Activated CD4-positive, alpha-beta T cell treated with anti-CD3 and anti-CD28 coated beads, Interleukin-2, amount 50 U/mL, for 16 hours (primary cell): ENCODE results near the gene PSMD3.

Experiments
- DNase-seq: peaks from one replicate; pipeline ENCODE4 v3.0.0-alpha.2; 2020

PSMD3 gene

DNA sequence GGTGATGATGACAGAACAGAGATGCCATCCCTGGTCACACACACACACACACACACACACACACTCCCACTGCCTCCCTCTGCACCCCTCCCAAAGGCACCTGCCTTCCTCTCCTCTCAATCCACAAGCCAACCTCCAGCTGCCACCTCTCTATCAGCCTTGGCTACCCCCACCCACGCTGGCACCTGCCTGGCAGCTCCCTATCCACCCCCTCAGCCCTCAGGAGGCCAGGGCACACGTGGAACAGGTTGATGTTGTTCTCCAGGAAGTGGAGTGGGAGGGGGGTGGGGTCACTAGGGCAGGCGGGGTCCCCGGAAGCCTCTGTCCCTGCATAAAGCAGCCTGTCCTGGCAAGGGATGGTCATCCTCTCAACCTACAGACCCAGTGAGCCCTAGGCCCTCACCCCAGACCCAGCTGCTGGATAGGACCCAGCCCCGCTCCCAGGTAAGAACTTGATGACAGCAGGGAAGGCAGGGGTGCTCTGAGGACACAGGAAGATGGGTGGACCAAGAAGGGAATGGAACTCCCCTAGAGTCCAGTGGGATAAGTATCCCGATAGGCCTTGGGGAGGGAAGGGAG, 17.9 kb upstream of the PSMD3 start, which contains the start of gene GSDMA:
GSDMA (plus strand) TSS at position 363 of the 579 bp plus-strand sequence. CDS start 2,684 bp downstream, outside the sequence.
- no peak for DNase-seq

DNA sequence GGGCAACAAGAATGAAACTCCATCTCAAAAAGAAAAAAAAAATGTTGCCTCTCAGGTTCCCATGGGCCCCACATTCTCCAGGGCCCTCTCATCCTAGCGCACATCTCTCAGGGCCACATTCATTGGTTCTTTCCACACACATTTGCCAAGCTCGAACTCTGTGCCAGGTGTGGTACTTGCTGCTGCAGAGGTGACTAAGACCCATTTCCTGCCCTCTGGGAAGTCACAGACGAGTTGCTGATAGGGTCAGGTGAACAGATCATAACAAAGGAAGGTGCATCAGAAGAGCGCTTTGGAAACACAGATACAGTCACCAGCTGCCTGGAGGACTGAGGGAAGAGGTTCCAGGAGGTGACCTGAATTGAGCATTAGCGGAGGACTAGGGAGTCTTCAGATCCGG, 16.8 kb upstream of the PSMD3 start:
- DNase-seq, result no peak

DNA sequence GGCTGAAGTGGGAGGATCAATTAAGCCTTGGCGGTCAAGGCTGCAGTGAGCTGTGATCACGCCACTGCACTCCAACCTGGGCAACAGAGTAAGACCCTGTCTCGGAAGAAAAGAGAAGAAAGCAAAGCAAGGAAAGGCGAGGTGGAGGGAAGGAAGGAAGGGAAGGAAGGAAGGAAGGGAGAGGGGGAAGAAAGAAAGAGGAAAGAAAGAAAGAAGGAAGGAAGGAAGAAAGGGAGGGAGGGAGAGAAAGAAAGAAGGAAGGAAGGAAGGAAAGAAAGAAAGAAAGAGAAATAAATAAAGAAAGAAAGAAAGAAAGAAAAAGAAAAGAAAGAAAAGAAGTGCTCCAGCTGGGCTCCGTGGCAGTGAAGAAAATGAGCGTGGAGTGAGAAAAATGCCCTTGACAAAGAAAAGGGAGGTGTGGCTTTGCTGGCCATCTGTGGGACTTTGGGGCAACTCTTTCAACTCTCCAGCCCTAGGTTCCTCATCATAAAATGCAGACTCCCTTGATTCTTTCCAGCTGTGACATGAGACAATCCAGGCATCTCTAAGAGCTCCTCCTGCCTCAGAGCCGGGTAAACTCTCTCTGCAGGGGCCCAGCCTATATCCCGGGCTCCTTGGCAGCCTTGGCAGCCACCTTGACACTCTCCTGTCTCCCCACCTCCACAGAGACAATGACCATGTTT, 15.4 kb upstream of the PSMD3 start:
- DNase-seq, result no peak

DNA sequence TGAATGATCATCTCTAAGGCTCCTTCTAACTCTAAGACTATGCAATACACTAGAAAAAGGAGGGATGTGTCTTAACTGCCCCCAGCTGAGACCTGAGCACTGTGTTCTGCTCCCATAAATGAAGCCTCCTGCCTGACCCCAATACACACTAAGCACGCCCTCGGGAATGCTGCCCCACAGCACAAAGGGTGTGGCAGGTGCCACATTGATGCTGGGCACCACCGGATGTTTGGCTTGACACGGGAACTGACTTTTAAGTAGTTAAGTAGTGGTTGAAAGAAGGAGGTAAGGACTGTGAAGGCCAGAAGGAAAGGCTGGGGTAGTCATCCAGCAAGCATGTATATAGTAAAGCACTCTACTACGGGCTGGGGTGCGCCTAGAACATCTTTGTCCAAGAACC, 13.8 kb upstream of the PSMD3 start:
- DNase-seq, result no peak

DNA sequence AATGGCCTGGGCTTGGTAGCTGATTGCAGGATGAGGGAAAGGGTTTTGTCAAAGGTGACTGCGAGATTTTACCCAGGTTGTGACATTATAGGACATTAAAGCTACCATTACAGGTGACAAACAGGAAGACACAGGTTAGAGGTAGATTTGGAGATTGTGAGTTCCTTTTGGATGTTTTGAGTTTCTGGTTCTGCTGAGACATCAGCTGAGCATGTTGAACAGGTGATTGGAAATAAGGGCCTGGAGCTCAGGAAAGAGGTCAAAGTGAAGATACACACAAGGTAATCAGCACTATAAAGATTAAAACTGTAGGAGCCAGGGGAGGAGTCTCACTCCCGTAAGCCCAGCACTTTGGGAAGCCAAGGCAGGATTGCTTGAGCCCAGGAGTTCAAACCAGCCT, 11.8 kb upstream of the PSMD3 start:
- DNase-seq, result no peak

DNA sequence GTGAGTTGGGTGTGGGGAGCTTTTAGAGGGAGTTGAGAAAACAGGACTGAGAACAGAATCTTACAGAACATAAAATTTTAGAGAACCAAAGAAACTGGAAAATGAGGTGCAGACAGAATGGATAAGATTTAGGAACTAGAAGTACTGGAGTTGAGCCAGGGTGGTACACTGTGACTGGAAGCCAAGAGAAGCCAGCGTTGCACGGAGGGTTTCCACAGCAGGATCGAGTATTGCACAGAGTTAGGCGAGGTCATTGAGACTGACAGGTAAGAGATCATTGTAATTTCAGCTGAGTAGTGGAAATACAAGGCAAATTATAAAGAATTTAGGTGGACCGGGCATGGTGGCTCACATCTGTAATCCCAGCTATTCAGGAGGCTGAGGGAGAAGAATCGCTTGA, 11.2 kb upstream of the PSMD3 start:
- DNase-seq, result no peak

DNA sequence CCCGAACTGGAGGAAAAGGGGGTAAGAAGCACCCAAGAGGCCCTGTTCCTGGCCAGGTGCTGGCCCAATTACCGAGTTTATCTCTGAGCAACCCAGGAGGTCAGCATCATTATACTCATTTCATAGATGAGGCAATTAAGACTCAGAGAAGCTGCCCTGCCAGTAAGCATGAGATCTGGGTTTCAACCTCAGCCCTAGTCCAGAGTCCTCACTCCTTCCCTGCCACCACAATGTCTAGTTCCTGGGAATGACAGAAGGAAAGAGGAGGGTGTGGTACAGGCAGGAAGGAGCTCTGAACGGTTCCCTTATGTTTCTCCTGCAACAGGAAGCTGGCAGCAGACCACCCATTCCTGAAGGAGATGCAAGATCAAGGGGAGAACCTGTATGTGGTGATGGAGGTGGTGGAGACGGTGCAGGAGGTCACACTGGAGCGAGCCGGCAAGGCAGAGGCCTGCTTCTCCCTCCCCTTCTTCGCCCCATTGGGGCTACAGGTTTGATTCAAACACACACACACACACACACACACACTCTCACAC, 10.4 kb upstream of the PSMD3 start:
- DNase-seq, result no peak

DNA sequence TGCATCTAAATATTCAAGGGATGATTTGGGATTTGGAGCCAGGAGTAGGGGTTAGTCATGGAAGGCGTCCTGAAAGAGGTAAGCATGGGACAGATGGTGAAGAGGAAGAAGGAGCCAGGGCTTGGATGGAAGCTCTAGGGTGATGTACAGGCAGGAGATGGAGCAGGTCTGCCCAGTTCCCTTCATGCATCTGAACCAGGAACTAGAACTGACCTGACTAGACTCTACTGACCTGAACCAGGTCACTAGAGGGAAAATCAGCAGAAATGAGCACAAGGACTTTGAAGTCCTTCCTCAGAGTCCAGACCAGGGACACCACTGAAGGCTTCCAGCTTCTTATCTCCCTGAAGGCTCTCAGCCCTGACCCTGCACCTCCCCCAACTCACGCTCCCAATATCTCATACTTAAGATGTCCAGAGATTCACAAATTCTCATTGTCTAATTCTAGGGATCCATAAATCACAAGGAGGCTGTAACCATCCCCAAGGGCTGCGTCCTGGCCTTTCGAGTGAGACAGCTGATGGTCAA, 9.5 kb upstream of the PSMD3 start:
- DNase-seq, result no peak

DNA sequence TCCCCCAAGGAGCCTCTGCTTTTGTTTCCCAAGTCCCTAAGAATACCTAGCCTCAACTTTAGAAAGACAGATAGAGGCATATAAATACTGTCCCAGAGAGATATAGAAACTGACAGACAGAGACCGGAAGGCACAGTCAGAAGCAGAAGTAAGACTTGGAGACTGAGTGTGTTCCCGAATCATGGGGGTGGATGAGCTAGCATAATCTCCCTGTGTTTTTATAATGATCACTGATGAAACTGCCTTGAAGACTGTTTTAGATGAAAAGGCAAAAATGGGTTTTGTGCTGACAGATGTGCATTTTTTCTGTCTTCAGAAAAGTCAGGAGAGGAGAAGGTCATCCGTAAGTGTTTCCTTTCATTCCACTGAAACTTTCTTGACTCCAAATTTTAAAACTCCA, 8.3 kb upstream of the PSMD3 start:
- no peak for DNase-seq

DNA sequence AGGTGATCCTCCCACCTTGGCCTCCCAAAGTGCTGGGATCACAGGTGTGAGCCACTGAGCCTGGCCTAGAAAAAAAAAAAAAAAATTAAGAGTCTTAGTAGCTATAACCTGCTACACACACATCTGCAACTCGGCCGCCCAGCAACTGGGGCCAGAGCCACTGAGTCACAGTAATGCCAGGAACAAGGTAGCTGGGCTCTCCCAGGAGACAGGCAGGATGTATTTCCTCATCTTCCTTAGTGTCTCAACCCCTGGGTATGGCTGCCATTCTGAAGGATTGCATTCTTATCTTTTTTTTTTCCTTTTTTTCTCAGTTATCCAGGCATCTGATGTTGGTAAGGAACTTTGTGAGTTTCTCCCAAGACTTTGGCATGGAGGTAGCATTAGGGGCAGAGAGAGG, 7.1 kb upstream of the PSMD3 start:
- DNase-seq, result no peak

DNA sequence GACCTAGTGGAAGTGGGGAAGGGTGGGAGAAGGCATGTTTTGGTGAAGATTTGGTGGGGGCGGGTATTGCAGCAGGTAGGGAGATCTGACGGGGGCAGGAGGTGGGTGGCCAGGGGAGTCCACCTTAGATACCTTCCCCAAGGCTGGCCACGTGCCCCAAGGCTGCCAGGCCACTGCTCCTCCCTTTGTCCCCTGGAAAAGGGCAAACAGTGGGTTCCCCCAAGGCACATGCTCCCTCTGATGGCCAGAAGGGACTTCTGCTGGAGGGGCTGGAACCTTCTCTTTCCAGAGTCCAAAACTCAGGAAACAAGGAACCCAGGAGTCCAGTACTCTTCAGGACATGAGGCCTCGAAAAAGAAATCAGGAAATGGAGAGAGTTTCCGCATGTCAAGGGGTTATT, 6.2 kb upstream of the PSMD3 start:
- DNase-seq, result no peak

DNA sequence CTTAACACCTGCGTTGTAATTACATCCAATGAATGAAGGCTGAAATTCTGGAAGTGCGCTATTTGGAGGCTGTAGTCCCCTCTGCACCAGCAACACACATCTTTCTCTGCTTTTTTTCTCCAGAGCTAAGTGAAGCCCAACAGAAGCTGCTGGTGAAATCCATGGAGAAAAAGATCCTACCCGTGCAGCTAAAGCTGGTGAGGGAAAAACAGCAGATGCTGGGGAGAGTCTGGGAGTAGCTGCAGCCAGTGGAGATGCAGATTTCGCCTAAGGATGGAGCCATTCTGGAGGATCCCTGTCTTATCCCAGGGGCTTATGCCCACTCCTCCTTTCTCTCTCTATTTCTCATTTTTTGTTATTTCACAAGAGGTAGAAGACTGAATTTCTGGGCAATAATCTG, 4.8 kb upstream of the PSMD3 start:
- DNase-seq, result no peak

DNA sequence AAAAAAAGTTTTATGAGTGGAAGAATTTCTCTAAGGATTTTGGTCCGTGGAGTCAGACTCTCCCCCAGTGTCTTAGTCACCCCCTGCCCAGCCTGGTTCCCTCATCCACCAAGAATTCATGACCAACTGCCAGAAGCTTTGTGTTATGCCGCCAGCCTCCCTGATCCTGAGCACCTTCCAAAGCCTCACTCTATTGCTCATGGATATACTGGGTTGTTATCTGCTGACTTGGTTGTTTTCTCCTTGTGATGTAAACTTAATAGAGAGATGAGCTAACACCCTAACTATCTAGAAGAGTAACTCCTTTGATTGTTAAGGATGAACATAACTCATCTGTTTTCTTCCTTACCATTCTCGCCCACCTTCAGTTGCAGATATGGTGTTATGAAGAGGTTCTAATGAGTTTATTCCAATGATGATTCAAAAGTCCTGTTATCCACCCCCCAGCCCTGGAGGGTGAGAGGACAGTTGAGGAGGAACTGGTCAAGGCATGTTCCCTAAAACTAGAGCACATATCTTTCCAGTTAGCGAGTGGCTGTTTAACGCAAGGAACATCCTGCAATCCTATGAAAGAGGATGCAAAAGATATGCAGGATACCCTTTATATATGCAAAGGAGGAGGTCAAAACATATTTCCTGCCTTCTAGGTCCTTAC, 1.5 kb upstream of the PSMD3 start:
- no peak for DNase-seq

DNA sequence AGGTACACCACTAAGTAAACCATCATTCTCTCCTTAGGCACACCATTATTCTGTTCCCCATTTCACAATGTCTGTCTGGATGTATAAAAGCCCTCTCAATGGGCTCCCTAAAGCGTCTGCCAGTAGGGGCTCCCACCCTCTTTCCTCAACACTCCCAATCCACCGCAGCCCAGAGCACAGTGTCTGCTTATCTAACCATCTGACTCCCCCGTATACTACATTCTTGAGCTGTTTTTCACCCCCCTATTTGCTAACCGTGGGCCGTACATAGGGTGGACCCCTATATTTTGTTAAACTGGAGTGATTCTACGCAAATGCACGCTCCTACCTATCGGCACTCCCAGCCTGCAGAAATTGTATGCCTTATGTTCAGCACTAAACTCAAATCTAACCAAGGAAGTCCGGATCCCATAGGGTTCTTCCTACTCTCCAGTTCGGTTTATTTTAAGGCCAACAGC, 685 bp upstream of the PSMD3 start:
- no peak for DNase-seq

DNA sequence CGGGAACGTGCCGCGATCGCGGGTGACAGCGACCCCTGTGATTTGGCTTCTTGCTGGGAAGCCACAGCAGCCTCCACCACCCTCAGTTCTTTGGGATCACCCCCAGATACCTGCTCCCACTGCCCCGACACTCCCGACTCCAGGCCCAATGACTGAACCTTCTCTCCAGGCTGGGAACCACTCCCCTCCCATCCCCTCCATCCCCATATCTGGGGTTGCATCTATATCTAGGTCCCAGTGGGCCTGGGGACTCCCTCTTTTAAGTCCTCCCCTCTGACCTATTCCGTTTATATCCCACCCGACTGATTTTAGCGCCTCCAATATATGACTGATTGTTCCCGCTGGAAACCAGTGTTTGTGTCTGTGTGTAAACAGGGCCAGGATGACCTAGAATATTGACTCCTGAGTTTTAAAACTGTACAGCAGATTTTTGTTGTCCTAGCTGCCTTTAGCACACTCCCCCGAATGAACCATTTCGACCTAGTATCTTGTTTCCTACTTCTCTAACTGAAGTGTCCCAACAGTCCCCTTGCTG, 667 bp downstream of the PSMD3 start:
- DNase-seq, result no peak

DNA sequence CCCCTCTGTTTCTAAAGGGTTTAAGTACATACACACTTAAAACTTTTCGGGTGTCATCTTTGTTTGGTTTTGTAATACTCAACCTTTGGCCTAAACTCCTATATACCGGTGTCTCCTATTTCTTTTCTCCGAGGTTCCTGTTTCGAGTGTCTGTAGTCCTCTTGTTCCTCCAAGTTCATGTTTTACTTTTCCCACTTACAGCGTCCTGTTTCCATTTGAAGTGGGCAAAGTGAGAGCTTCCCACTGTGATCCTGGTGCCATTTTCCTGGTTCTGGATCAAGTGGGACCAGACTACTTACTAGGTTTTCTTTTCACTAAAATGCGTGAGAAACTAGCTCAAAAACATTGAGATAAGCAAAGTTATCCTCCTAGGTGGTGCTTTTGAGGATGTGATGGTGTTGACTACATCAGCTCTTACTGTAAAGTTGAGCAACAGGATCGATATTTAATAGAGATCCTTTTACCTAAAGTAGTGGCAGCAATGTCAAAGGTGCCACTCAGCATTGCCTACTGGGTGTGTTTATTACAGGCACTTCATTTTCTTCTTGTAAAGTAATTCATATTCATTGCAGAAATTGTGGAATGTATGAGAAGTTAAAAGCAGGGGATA, 1.3 kb downstream of the PSMD3 start:
- no peak for DNase-seq

DNA sequence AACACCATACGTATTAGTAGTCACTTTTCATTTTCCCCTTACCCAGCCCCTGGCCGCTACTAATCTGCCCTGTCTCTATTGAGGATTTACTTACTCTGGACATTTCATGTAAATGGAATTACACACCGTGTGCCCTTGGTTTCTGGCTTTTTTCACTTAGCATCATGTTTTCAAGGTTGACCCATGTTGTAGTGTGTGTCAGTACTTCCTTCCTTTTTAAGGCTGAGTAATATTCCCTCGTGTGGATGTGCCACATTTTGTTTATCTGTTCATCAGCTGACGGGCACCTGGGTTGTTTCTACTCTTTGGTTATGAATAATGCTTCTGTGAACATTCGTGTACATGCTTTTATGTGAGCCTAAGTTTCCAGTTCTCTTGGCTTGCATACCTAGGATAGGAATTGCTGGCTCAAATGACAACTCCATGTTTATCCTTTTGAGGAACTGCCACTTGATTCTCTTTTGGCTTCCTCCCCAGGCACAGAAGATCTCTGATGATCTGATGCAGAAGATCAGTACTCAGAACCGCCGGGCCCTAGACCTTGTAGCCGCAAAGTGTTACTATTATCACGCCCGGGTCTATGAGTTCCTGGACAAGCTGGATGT, 7.7 kb downstream of the PSMD3 start:
- DNase-seq, result no peak

DNA sequence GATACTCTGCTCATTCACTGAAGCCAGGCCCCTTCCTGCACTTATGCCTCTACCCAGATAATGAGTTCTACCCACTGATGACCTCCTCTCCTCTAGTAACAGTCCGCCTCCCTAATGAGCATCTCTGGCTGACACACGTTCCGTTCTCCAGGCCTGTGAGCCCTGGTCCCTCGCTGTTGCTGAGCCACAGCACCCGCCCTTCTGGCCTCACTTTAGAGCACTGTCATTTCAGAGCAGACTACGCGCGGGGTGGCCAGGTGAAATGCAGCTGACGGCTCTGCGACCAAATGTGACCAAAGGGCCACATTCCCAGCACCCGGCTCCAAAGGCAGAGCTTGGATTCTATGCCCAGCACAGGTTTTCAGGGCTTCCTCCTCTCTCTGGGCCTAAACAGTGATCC, 13.8 kb downstream of the PSMD3 start:
- DNase-seq, result no peak

DNA sequence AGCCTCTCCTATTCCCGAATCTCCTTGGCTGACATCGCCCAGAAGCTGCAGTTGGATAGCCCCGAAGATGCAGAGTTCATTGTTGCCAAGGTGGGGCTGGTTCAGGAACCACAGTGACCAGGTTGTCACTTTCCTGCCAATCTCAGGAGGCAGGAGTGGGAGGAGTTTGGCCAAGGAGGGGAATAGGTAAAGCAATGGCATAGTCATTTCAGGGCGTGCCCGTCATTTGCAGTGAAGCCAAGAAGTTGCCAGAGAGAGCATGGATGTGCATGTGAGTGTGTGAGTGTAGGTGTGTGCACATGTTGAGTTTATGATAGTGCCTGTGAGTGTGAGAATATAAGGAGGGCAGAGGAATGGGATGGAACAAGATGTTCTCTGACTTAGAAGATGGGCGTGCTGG, 14.8 kb downstream of the PSMD3 start:
- no peak for DNase-seq

DNA sequence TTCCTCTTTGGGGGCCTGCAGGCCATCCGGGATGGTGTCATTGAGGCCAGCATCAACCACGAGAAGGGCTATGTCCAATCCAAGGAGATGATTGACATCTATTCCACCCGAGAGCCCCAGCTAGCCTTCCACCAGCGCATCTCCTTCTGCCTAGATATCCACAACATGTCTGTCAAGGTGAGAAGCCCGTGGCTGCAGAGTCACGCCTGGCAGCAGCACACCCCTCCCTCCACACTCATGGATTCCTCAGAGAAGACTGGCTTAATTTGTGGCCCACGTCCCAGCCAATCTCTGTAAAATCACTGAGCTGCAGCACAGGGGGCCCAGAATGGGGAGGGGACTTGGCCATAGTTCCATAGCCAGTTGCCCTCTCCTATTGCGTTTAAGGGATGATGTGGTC, 15.6 kb downstream of the PSMD3 start:
- DNase-seq, result no peak

DNA sequence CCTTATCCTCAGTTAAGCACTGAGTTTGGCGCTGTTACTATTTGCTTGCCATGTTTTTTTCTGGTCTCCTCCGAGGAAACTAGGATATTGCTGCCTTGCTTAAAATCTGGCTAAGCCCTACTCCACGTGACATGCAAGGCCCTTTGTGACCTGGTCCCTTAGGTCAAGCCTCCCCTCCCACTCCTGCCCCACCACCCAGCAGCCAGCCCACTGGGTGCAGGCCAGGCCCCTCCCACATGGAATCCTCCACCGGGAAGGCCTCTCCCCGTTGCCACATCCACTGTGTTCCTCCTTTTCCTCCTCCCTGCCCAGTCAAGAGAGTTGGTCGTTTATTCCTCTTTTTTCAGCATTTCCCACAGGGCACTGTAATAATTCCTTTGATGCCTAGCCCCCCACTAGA, 16.2 kb downstream of the PSMD3 start:
- no peak for DNase-seq

DNA sequence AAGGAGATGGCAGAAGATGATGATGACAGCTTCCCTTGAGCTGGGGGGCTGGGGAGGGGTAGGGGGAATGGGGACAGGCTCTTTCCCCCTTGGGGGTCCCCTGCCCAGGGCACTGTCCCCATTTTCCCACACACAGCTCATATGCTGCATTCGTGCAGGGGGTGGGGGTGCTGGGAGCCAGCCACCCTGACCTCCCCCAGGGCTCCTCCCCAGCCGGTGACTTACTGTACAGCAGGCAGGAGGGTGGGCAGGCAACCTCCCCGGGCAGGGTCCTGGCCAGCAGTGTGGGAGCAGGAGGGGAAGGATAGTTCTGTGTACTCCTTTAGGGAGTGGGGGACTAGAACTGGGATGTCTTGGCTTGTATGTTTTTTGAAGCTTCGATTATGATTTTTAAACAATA, 16.9 kb downstream of the PSMD3 start:
- DNase-seq, result no peak

DNA sequence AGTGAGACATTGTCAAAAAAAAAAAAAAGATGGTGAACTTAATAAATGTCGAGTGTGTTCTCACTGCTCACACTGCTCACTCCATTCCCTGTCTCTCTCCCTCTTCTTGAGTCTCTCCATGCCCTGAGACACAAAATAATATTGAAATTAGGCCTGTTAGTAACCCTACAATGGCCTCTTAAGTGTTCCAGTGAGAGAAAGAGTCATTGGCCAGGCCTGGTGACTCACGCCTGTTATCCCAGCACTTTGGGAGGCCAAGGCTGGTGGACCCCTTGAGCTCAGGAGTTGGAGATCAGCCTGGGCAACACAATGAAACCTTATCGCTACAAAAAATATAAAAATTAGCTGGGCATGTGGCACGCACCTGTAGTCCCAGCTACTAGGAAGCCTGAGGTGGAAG, 18.5 kb downstream of the PSMD3 start:
- DNase-seq, result no peak
